HT-29 (cell line): ENCODE measurements around the gene MRPS34. TPM values are rescaled to one million over a fixed set of nuclear protein-coding genes. Genes with fewer than 3 reads are reported as not detected.
"Not testable (repeated sequence)": the region's sequence is repeated elsewhere in the genome, so short reads cannot be mapped to it uniquely, and the experiment has no call there.

ENCODE experiments used
- DNase-seq: peaks from one replicate; pipeline ENCODE4 v3.0.0-alpha.2; 2015; ENCODE audit warnings: low spot score
- total RNA-seq: library from RNA; depleted of rRNA; stranded (reverse); fragments of >200 nt; shearing (Covaris generic); gene quantifications from 2 replicates; pipeline ENCODE4 v1.2.3, GENCODE V29; 2014

Gene MRPS34
- total RNA-seq, 1 experiment from 2014 or later: 355 TPM

- no peak for DNase-seq
These were observed 15.0 kb downstream of the MRPS34 start for GRCh38 chr16:1757714-1758461.

- no peak for DNase-seq
These were observed 18.7 kb downstream of the MRPS34 start for GRCh38 chr16:1754204-1754603.

GRCh38 chr16:1752853-1753252 is 20.1 kb downstream of the MRPS34 start:
- DNase-seq: no peak

GRCh38 chr16:1751946-1752345 is 21.0 kb downstream of the MRPS34 start:
- no peak for DNase-seq

GRCh38 chr16:1749152-1750117 is 23.5 kb downstream of the MRPS34 start:
- DNase-seq: no peak

- no peak for DNase-seq
These were observed 25.0 kb downstream of the MRPS34 start for GRCh38 chr16:1747934-1748333.

GRCh38 chr16:1746693-1747195 is 26.2 kb downstream of the MRPS34 start:
- DNase-seq: no peak

- DNase-seq: peak; percentile 65
These were observed 26.8 kb downstream of the MRPS34 start for GRCh38 chr16:1745900-1746692.

GRCh38 chr16:1745181-1745899 is 27.6 kb downstream of the MRPS34 start:
- no peak for DNase-seq

GRCh38 chr16:1744338-1744840 is 28.5 kb downstream of the MRPS34 start:
- no peak for DNase-seq

GRCh38 chr16:1743376-1744337 is 29.3 kb downstream of the MRPS34 start:
- DNase-seq: no peak

GRCh38 chr16:1741553-1742165 is 31.3 kb downstream of the MRPS34 start:
- no peak for DNase-seq

GRCh38 chr16:1740781-1741490 is 32.0 kb downstream of the MRPS34 start:
- no peak for DNase-seq

GRCh38 chr16:1740234-1740633 is 32.7 kb downstream of the MRPS34 start:
- DNase-seq: no peak

GRCh38 chr16:1734816-1735215 is 38.1 kb downstream of the MRPS34 start:
- no peak for DNase-seq

- DNase-seq: no peak
These were observed 38.8 kb downstream of the MRPS34 start for GRCh38 chr16:1734123-1734522.

- not testable (repeated sequence) for DNase-seq
These were observed 40.4 kb downstream of the MRPS34 start for GRCh38 chr16:1732551-1732987.

- no peak for DNase-seq
These were observed 40.9 kb downstream of the MRPS34 start for GRCh38 chr16:1732071-1732470.
